ENCODE results near the gene CA5A. TPM values are rescaled to one million over a fixed set of nuclear protein-coding genes. Genes with fewer than 3 reads are reported as not detected.
A peak's percentile ranks its signal among the peaks of the same experiment; 100 is the strongest.

The CA5A gene
- total RNA-seq, 1 donor from 2014 or later = not detected

- intact Hi-C loops (cut with micrococcal nuclease) = no loop called here
- ATAC-seq (no peak), DNase-seq (no peak)
Measured at GRCh38 chr16:87965417-87965816, 29.1 kb upstream of the CA5A start.

- no peak for ATAC-seq
Measured at GRCh38 chr16:87964049-87964659, 27.8 kb upstream of the CA5A start.

GRCh38 chr16:87963400-87963799 lies 27.1 kb upstream of the CA5A start:
- DNase-seq = no peak
- intact Hi-C loops (cut with micrococcal nuclease) = no loop called here
- peak; percentile 15 for ATAC-seq

More at GRCh38 chr16:87964049-87964659, 27.8 kb upstream of the CA5A start:
- intact Hi-C loops (cut with micrococcal nuclease) = no loop called here
- DNase-seq = no peak

- DNase-seq (no peak), ATAC-seq (no peak)
- intact Hi-C loops (cut with micrococcal nuclease) = no loop called here
Measured at GRCh38 chr16:87961623-87962022, 25.3 kb upstream of the CA5A start.

- DNase-seq = no peak
- intact Hi-C loops (cut with micrococcal nuclease) = no loop called here
- ATAC-seq = no peak
Measured at GRCh38 chr16:87960852-87961251, 24.5 kb upstream of the CA5A start.

- intact Hi-C loops (cut with micrococcal nuclease) = no loop called here
- ATAC-seq = no peak
- no peak for DNase-seq
Measured at GRCh38 chr16:87960296-87960695, 24.0 kb upstream of the CA5A start.

- no peak for ATAC-seq
- intact Hi-C loops (cut with micrococcal nuclease) = no loop called here
- DNase-seq = no peak
Measured at GRCh38 chr16:87959391-87959990, 23.2 kb upstream of the CA5A start.

- DNase-seq (no peak), ATAC-seq (no peak)
- intact Hi-C loops (cut with micrococcal nuclease) = no loop called here
Measured at GRCh38 chr16:87958632-87959031, 22.3 kb upstream of the CA5A start.

- DNase-seq = no peak
- ATAC-seq = no peak
- intact Hi-C loops (cut with micrococcal nuclease) = no loop called here
Measured at GRCh38 chr16:87957296-87958094, 21.2 kb upstream of the CA5A start.

- intact Hi-C loops (cut with micrococcal nuclease) = no loop called here
- peak; percentile 61 for DNase-seq
- ATAC-seq = peak; percentile 20
Measured at GRCh38 chr16:87956365-87957231, 20.3 kb upstream of the CA5A start.

GRCh38 chr16:87956098-87956364 lies 19.7 kb upstream of the CA5A start:
- DNase-seq (no peak), ATAC-seq (no peak)
- intact Hi-C loops (cut with micrococcal nuclease) = no loop called here

GRCh38 chr16:87955302-87956097 lies 19.2 kb upstream of the CA5A start:
- no peak for ATAC-seq
- intact Hi-C loops (cut with micrococcal nuclease) = no loop called here
- DNase-seq = no peak

GRCh38 chr16:87954826-87955225 lies 18.5 kb upstream of the CA5A start:
- intact Hi-C loops (cut with micrococcal nuclease) = no loop called here
- no peak for ATAC-seq

GRCh38 chr16:87954361-87954760 lies 18.0 kb upstream of the CA5A start:
- no peak for ATAC-seq
- DNase-seq = peak; percentile 62
- intact Hi-C loops (cut with micrococcal nuclease) = no loop called here

More at GRCh38 chr16:87954826-87955225, 18.5 kb upstream of the CA5A start:
- no peak for DNase-seq

GRCh38 chr16:87953308-87954215 lies 17.2 kb upstream of the CA5A start:
- ATAC-seq (no peak), DNase-seq (no peak)
- intact Hi-C loops (cut with micrococcal nuclease) = no loop called here

GRCh38 chr16:87952751-87953150 lies 16.4 kb upstream of the CA5A start:
- intact Hi-C loops (cut with micrococcal nuclease) = no loop called here
- DNase-seq (no peak), ATAC-seq (no peak)

GRCh38 chr16:87951552-87952538 lies 15.5 kb upstream of the CA5A start:
- intact Hi-C loops (cut with micrococcal nuclease) = no loop called here
- ATAC-seq = no peak

More at GRCh38 chr16:87951552-87952538, 15.5 kb upstream of the CA5A start:
- DNase-seq = no peak
